T-helper 2 cell (primary cell): ENCODE data around the gene SLX4IP.

Source experiments
- DNase-seq, 5 experiments: peaks; one replicate each; pipeline versions ENCODE4 v3.0.0 to v3.0.0-alpha.2; 2012 to 2022

The SLX4IP gene

GRCh38 chr20:10524034-10524476, 89.0 kb downstream of the SLX4IP start:
- DNase-seq, result no peak

- DNase-seq, result peak in 1 of 5 experiments; percentile 66
Observed at GRCh38 chr20:10524643-10525042, 89.5 kb downstream of the SLX4IP start.

GRCh38 chr20:10527781-10528180, 92.7 kb downstream of the SLX4IP start:
- no peak for DNase-seq

GRCh38 chr20:10530883-10531282, 95.8 kb downstream of the SLX4IP start:
- no peak for DNase-seq

GRCh38 chr20:10531848-10532247, 96.7 kb downstream of the SLX4IP start:
- no peak for DNase-seq

GRCh38 chr20:10532361-10532760, 97.3 kb downstream of the SLX4IP start:
- DNase-seq, result no peak

- peak in 1 of 5 experiments; percentile 52 for DNase-seq
Observed at GRCh38 chr20:10536531-10536930, 101.4 kb downstream of the SLX4IP start.

- DNase-seq, result no peak
Observed at GRCh38 chr20:10537850-10538480, 102.9 kb downstream of the SLX4IP start.

GRCh38 chr20:10538768-10539167, 103.7 kb downstream of the SLX4IP start:
- no peak for DNase-seq

GRCh38 chr20:10539818-10540553, 104.9 kb downstream of the SLX4IP start:
- DNase-seq, result no peak

GRCh38 chr20:10540636-10541493, 105.8 kb downstream of the SLX4IP start:
- no peak for DNase-seq

GRCh38 chr20:10541668-10542411, 106.7 kb downstream of the SLX4IP start:
- no peak for DNase-seq

- no peak for DNase-seq
Observed at GRCh38 chr20:10542442-10542841, 107.3 kb downstream of the SLX4IP start.

- no peak for DNase-seq
Observed at GRCh38 chr20:10543480-10543879, 108.4 kb downstream of the SLX4IP start.

GRCh38 chr20:10547276-10548114, 112.4 kb downstream of the SLX4IP start:
- no peak for DNase-seq

- no peak for DNase-seq
Observed at GRCh38 chr20:10549511-10549910, 114.4 kb downstream of the SLX4IP start.

- DNase-seq, result peak in 2 of 5 experiments; percentile 12 to 75
Observed at GRCh38 chr20:10550204-10551118, 115.4 kb downstream of the SLX4IP start.

GRCh38 chr20:10551732-10552724, 116.9 kb downstream of the SLX4IP start:
- DNase-seq, result no peak

GRCh38 chr20:10553326-10553984, 118.3 kb downstream of the SLX4IP start:
- peak in 1 of 5 experiments; percentile 63 for DNase-seq
